Measurements from ENCODE around the gene NRN1L.
"Not testable (repeated sequence)": the region's sequence is repeated elsewhere in the genome, so short reads cannot be mapped to it uniquely, and the experiment has no call there.

The NRN1L gene

DNA sequence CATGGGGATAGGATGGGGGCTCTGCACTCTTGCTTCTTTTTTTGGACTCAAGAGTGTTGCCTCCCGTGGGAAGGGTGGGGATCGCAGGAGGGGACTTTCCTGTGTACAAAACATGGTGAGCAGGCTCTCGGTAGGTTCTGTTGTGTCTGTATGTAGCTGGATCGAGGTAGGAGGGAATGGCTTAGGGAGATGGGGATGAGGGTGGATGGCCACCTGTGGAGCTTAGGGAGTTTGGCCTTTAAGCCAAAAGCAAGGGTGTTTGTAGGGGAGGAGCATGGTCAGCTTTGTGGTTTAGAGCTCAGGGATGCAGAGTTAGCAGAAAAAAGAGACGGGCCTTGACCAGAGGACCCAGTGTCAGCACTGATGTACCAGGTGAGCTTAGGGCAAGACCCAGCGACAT, 22.8 kb upstream of the NRN1L start:
- no peak for DNase-seq

GRCh38 chr16:67862623-67863583, 21.8 kb upstream of the NRN1L start:
- no peak for DNase-seq

- not testable (repeated sequence) for DNase-seq
Observed at GRCh38 chr16:67864044-67864443, 20.6 kb upstream of the NRN1L start.

- no peak for DNase-seq
Observed at GRCh38 chr16:67864594-67864993, 20.1 kb upstream of the NRN1L start.

- DNase-seq = peak; percentile 75
Observed at GRCh38 chr16:67865318-67865717, 19.4 kb upstream of the NRN1L start.

DNA sequence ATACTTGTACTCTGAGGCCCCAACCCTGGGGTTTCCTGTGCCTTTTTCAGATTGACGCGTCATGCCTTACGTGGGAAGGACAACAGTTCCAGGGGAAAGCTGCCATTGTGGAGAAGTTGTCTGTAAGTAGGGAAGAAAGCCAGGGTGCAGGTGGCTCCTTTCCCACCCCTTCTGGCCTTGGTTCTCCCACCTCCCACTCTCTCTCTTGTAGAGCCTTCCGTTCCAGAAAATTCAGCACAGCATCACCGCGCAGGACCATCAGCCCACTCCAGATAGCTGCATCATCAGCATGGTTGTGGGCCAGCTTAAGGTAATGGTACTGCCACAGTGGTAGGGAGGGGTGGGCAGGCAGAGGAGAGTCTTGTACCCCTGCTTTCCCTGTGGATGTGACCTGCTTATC, 16.4 kb upstream of the NRN1L start:
- DNase-seq = no peak

GRCh38 chr16:67869653-67870052, 15.0 kb upstream of the NRN1L start:
- DNase-seq = no peak

DNA sequence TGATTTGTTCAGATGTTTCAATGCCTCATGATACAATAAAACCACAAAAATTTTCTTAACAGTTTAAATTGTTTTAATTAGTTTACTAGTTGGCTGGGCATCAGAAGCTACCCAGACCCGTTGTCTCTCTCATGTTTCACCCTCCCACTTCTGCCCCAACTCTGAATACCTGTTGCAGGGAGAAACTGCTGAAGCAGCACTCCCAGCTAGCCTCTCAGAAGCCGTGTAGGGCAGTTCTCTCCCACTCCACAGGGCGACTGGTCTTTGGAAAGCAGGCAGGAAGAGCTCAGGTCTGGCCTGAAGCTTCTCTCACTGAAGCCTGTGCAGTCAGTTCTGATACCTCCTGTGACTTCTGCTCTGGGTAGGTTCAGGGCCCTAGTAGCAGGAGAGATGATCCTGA, 13.4 kb upstream of the NRN1L start:
- no peak for DNase-seq

DNA sequence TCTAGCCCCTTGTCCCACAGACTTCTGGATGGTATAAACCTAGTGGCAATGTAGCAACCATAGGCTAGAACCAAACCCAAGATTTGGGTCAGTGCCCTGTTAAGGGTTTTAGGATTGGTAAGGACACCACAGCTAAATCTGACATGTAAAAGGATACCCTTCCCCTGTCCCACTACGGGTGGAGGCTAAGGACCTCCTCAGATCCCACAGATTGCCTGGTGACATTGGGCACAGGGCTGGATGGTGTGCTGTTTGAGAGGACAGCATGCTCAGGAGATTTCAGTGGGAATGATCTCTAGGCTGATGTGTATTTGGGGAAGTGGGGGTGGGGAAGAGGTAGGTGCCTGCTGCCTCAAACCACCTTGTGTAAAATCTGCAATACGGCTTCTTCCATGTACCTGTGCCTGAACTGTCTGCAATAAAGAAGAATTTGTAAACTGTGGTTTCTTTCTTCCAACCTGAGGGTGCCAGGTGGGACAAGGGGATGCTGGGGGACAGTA, 12.5 kb upstream of the NRN1L start:
- DNase-seq = peak; percentile 18

GRCh38 chr16:67872631-67873434, 11.9 kb upstream of the NRN1L start, which contains the start of gene EDC4:
TSS of gene EDC4 (plus strand) at chr16:67873052. CDS start at chr16:67873262, 210 bp downstream.
- DNase-seq = peak; percentile 90

DNA sequence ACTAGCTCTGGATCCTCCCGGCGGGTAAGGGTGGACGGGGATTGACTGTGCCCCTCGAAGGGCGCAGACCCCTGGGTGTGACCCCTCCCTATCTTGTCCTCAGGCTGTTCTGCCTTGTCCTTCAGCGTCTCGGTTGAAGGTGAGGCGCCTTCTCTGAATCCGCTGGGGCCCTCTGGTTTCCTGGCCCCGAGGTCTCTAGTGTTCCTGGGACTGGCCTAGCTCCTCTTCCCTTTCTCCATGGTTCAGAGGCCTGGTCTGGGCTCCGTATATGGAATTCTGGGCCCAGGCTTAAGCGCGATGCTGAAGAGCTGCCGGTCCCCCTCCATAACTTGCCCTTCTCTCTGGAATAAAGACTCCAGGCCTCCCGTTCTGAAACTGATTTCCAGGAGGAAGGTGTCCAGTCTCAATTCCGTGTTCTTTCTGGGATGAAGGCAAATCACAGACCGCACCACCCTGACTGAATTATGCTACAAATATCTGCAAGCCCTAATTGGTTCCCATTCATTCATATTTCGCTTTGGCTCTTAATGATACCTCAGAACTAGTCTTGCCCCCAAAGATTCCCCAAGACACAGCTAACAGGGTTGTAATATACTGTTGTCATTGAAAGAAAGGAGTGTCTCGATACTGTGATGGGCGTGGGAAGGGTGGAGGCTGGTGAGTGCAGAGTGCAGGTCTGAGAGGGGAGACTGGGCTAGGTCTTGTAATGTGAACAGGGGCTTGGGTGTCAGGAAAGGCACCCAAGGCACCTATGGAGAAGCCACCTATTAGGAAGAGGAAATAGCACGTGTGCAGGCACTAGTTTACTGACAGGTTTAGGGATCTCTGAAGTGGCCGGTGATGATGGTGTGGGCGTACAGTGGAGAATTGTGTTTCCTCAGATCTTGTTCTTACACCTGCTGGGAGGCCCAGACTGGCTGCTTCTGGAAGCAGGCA, 11.0 kb upstream of the NRN1L start:
- DNase-seq = peak; percentile 21

- no peak for DNase-seq
Observed at GRCh38 chr16:67874372-67874771, 10.3 kb upstream of the NRN1L start.

DNA sequence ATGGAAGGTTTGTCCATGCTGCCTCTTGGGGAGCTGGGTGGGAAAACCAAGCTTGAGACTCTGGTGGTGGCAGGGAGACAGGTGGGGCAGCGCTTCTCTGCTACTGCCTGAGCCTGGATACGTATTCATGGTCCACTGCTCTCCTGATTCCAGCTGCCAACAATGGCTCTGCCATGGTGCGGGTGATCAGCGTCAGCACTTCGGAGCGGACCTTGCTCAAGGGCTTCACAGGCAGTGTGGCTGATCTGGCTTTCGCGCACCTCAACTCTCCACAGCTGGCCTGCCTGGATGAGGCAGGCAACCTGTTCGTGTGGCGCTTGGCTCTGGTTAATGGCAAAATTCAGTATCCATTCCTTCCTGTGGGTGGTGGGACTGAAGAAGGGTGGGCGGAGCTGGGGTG, 7.6 kb upstream of the NRN1L start:
- DNase-seq = no peak

DNA sequence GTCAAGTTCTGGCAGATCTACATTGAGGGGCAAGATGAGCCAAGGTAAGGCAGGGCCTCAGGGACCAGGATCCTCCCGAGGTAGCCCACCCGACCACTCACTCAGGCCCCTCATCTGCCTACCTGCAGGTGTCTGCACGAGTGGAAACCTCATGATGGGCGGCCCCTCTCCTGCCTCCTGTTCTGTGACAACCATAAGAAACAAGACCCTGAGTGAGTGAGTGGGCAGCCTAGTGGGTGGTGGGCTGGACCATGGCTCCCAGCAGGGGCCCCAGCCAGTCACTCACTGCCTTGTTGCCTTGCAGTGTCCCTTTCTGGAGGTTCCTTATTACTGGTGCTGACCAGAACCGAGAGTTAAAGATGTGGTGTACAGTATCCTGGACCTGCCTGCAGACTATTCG, 6.5 kb upstream of the NRN1L start:
- no peak for DNase-seq

- DNase-seq = no peak
Observed at GRCh38 chr16:67878846-67879245, 5.8 kb upstream of the NRN1L start.

DNA sequence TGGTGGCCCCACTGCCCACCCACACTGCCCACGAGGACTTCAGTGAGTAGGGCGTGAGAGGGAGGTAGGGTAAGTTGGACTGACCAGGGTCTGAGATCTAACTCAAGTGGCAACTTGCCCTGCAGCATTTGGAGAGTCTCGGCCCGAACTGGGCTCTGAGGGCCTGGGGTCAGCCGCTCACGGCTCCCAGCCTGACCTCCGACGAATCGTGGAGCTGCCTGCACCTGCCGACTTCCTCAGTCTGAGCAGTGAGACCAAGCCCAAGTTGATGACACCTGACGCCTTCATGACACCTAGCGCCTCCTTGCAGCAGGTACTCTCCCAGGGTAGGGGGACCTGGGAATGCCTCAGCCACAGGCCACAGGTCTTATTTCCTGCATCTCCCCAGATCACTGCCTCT, 5.2 kb upstream of the NRN1L start:
- no peak for DNase-seq

DNA sequence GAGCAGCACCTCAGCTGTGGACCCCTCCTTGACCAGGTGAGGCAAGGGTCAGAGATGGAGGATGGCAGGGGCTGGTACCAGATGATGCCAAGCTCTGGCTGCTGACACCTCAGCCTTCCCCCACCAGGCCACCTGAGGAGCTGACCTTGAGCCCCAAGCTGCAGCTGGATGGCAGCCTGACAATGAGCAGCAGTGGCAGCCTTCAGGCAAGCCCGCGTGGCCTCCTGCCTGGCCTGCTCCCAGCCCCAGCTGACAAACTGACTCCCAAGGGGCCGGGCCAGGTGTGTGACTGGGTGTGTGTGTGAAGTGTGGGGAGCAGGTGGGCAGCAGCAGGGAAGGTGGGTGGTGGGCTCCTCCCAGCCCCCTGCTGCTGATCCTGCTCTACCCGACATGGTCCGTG, 4.7 kb upstream of the NRN1L start:
- DNase-seq = no peak

- no peak for DNase-seq
Observed at GRCh38 chr16:67880584-67880983, 4.1 kb upstream of the NRN1L start.

DNA sequence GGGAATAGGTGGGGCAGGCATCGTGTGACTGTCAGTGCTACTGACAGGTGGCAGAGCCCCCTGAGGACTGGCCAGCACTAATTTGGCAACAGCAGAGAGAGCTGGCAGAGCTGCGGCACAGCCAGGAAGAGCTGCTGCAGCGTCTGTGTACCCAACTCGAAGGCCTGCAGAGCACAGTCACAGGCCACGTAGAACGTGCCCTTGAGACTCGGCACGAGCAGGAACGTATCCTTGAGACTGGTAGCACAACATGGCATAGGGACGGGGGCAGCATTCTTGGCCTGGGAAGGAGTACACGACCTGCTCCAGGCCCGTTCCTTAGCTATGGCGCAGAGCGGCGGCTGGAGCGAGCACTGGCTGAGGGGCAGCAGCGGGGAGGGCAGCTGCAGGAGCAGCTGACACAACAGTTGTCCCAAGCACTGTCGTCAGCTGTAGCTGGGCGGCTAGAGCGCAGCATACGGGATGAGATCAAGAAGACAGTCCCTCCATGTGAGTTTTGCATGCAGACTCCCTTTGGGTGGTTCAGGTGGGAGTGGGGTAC, 3.0 kb upstream of the NRN1L start:
- DNase-seq = no peak

DNA sequence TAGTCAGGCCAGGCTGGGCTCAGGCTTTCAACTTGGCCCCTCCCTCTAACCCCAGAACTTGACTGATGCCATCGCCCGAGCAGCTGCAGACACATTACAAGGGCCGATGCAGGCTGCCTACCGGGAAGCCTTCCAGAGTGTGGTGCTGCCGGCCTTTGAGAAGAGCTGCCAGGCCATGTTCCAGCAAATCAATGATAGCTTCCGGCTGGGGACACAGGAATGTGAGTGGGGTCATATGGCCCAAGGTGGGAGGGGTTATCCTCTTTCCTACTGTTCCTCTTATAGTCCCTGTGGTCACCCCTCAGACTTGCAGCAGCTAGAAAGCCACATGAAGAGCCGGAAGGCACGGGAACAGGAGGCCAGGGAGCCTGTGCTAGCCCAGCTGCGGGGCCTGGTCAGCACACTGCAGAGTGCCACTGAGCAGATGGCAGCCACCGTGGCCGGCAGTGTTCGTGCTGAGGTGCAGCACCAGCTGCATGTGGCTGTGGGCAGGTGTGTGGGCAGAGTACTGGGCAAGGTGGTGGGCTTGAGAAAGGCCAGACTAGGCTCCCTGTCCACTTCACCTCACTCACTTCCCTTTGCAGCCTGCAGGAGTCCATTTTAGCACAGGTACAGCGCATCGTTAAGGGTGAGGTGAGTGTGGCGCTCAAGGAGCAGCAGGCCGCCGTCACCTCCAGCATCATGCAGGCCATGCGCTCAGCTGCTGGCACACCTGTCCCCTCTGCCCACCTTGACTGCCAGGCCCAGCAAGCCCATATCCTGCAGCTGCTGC, 2.1 kb upstream of the NRN1L start:
- no peak for DNase-seq

- no peak for DNase-seq
Observed at GRCh38 chr16:67883146-67883871, 1.4 kb upstream of the NRN1L start.
